Measurements from ENCODE around the gene RSU1. TPM values are rescaled to one million over a fixed set of nuclear protein-coding genes. Genes with fewer than 3 reads are reported as not detected.

The RSU1 gene
- polyA plus RNA-seq, 1 donor (not counting 4 experiments of a cell fraction or from before 2014, with no cell fraction given), result 125 TPM

GRCh38 chr10:16724509-16724908 lies 92.7 kb downstream of the RSU1 start:
- FAIRE-seq, result no peak

GRCh38 chr10:16720812-16721211 lies 96.4 kb downstream of the RSU1 start:
- Histone ChIP-seq H3K9me3 (ENCODE audit: control insufficient read depth, low read depth, low read length) (no peaks in the 10 kb centered on the region), H3K27ac (ENCODE audit: control insufficient read depth, insufficient read depth, low read length) (no peak overlapping the region), H3K36me3 (ENCODE audit: control insufficient read depth in 2 of 2, extremely low read depth in 1 of 2, insufficient read depth in 2 of 2, low read length in 2 of 2) (peaks cover 0 to 2% of the 10 kb centered on the region in 2 experiments), H3K27me3 (ENCODE audit: control insufficient read depth, extremely low read depth, insufficient read depth, low read length) (no peaks in the 10 kb centered on the region), H4K20me1 (ENCODE audit: control insufficient read depth, extremely low read depth, insufficient read depth, low read length) (no peaks in the 10 kb centered on the region), H3K4me1 (ENCODE audit: control insufficient read depth, extremely low read depth, insufficient read depth, low read length) (no peaks in the 10 kb centered on the region), H3K9ac (ENCODE audit: control insufficient read depth, extremely low read depth, insufficient read depth, low read length) (no peak overlapping the region), H2AFZ (ENCODE audit: control insufficient read depth, low read length) (no peak overlapping the region), H3K9me1 (ENCODE audit: control insufficient read depth, extremely low read depth, insufficient read depth, low read length) (no peaks in the 10 kb centered on the region), H3K79me2 (ENCODE audit: control insufficient read depth, insufficient read depth, low read length) (no peaks in the 10 kb centered on the region), H3K4me2 (ENCODE audit: control insufficient read depth, extremely low read depth, insufficient read depth, low read depth, low read length) (no peak overlapping the region), H3K4me3 (ENCODE audit: control insufficient read depth in 2 of 3, extremely low read depth in 1 of 3, insufficient read depth in 2 of 3, low read depth in 1 of 3, low read length in 3 of 3) (no peak overlapping the region)
- FAIRE-seq (no peak), DNase-seq (ENCODE audit: low read depth, low spot score) (no peak)
- TF ChIP-seq CTCF (optimal IDR thresholded peaks at IDR 0.05 in 1 of 3, IDR thresholded peaks at IDR 0.05 in 1 of 3, conservative IDR thresholded peaks at IDR 0.05 in 1 of 3; ENCODE audit: extremely low read depth in 1 of 3, insufficient read depth in 2 of 3, low read length in 3 of 3), result no peak
- no peak for TF ChIP-seq EZH2 (IDR thresholded peaks at IDR 0.05; ENCODE audit: low read length)
- dilution Hi-C loops (cut with MboI; ENCODE audit: extremely low pct_ligation_motif_present, low sequenced_read_pairs), result no loop called here

More at GRCh38 chr10:16724509-16724908, 92.7 kb downstream of the RSU1 start:
- no peaks in the 10 kb centered on the region for H3K79me2 ChIP-seq (ENCODE audit: control insufficient read depth, insufficient read depth, low read length)
- H3K9ac ChIP-seq (ENCODE audit: control insufficient read depth, extremely low read depth, insufficient read depth, low read length), result no peak overlapping the region
- H3K4me2 ChIP-seq (ENCODE audit: control insufficient read depth, extremely low read depth, insufficient read depth, low read depth, low read length), result no peak overlapping the region
- no peak for DNase-seq (ENCODE audit: low read depth, low spot score)
- H2AFZ ChIP-seq (ENCODE audit: control insufficient read depth, low read length), result no peak overlapping the region
- no peak overlapping the region for H3K4me3 ChIP-seq (ENCODE audit: control insufficient read depth in 2 of 3, extremely low read depth in 1 of 3, insufficient read depth in 2 of 3, low read depth in 1 of 3, low read length in 3 of 3)
- H3K36me3 ChIP-seq (ENCODE audit: control insufficient read depth in 2 of 2, extremely low read depth in 1 of 2, insufficient read depth in 2 of 2, low read length in 2 of 2), result peaks cover 0 to 2% of the 10 kb centered on the region in 2 experiments
- no peak for TF ChIP-seq CTCF (optimal IDR thresholded peaks at IDR 0.05 in 1 of 3, IDR thresholded peaks at IDR 0.05 in 1 of 3, conservative IDR thresholded peaks at IDR 0.05 in 1 of 3; ENCODE audit: extremely low read depth in 1 of 3, insufficient read depth in 2 of 3, low read length in 3 of 3)
- no peak for TF ChIP-seq EZH2 (IDR thresholded peaks at IDR 0.05; ENCODE audit: low read length)
- dilution Hi-C loops (cut with MboI; ENCODE audit: extremely low pct_ligation_motif_present, low sequenced_read_pairs), result no loop called here
- no peaks in the 10 kb centered on the region for H4K20me1 ChIP-seq (ENCODE audit: control insufficient read depth, extremely low read depth, insufficient read depth, low read length)
- H3K27me3 ChIP-seq (ENCODE audit: control insufficient read depth, extremely low read depth, insufficient read depth, low read length), result no peaks in the 10 kb centered on the region
- H3K4me1 ChIP-seq (ENCODE audit: control insufficient read depth, extremely low read depth, insufficient read depth, low read length), result no peaks in the 10 kb centered on the region
- H3K9me3 ChIP-seq (ENCODE audit: control insufficient read depth, low read depth, low read length), result no peaks in the 10 kb centered on the region
- no peaks in the 10 kb centered on the region for H3K9me1 ChIP-seq (ENCODE audit: control insufficient read depth, extremely low read depth, insufficient read depth, low read length)
- no peak overlapping the region for H3K27ac ChIP-seq (ENCODE audit: control insufficient read depth, insufficient read depth, low read length)
